HepG2 (cell line): ENCODE measurements around the gene KDM3A. TPM values are rescaled to one million over a fixed set of nuclear protein-coding genes. Genes with fewer than 3 reads are reported as not detected.

Source experiments
- ATAC-seq: fragments of 200-7000 bp; cut with Tn5 transposase; 3 replicates; pipeline ENCODE4 v1.9.1; 2020; ENCODE audit warnings: mild to moderate bottlenecking, moderate library complexity
- BruUV-seq: library from RNA; stranded (reverse); fragments of 400-500 nt; replicated peaks from 2 replicates; lab custom pipeline; 2021; lab: Mats Ljungman, UMichigan
- CTCF ChIA-PET: fragments of 300-600 bp; formaldehyde crosslinking; extraction: SDS; loops from one replicate; lab custom pipeline; 2021; ENCODE audit warnings: low total read pairs, inconsistent platforms, low intra/inter-chr PET ratio; lab: Yijun Ruan, JAX
- POLR2A ChIA-PET: fragments of 350-600 bp; sonication (Branson Sonifier 250); formaldehyde crosslinking; loops from one replicate; lab custom pipeline; 2020; ENCODE audit warnings: antibody characterized with exemption, inconsistent platforms; lab: Yijun Ruan, JAX
- DNase-seq: peaks from one replicate; pipeline ENCODE4 v3.0.0-alpha.2; 2015; ENCODE audit warnings: low spot score
- FAIRE-seq: peaks from 3 replicates; lab custom pipeline; 2011; peaks lifted over from hg19 to GRCh38; lab: Jason Lieb, UNC
- H2AFZ ChIP-seq: one replicate; pipeline ENCODE4 v1.6.1; 2011; ENCODE audit warnings: low read length, inconsistent platforms
- H3K27ac ChIP-seq: fragments of 300-600 bp; 3 replicates; pipeline ENCODE4 v1.8.0; 2011; ENCODE audit warnings: mixed run types, mild to moderate bottlenecking, mixed read lengths, low read length, inconsistent platforms; ENCODE audit not compliant: insufficient read depth; ENCODE audit errors: extremely low read length
- H3K27me3 ChIP-seq, 2 experiments: fragments of 200-600 bp in 1 of 2; 2 replicates in 1 of 2; 3 replicates in 1 of 2; pipeline versions ENCODE4 v1.6.0 to v1.8.0; 2011; ENCODE audit warnings: low read length in 2 of 2, mild to moderate bottlenecking in 2 of 2, moderate library complexity in 2 of 2, inconsistent platforms in 1 of 2; ENCODE audit not compliant: insufficient read depth in 2 of 2, control insufficient read depth in 1 of 2
- H3K36me3 ChIP-seq, 2 experiments: fragments of 200-600 bp in 1 of 2; replicated peaks in 1 of 2; 2 replicates in 1 of 2; 3 replicates in 1 of 2; pipeline versions ENCODE4 v1.5.1 to v1.8.0; 2011; ENCODE audit warnings: low read length in 2 of 2, inconsistent platforms in 1 of 2; ENCODE audit not compliant: insufficient read depth in 2 of 2, control insufficient read depth in 1 of 2
- H3K4me1 ChIP-seq: 2 replicates; pipeline ENCODE4 v1.5.1; 2012; ENCODE audit warnings: low read length, inconsistent platforms; ENCODE audit not compliant: insufficient read depth
- H3K4me2 ChIP-seq: 2 replicates; pipeline ENCODE4 v1.6.0; 2011; ENCODE audit warnings: low read depth, low read length, inconsistent platforms
- H3K4me3 ChIP-seq, 3 experiments: fragments of 200-600 bp in 1 of 3; sonication (generic), shearing (Covaris generic) in 1 of 3; replicated peaks in 1 of 3; 2 replicates each; pipeline ENCODE4 v1.5.1; 2011 to 2016; ENCODE audit warnings: low read length in 3 of 3, inconsistent platforms in 2 of 3, low read depth in 2 of 3, mild to moderate bottlenecking in 2 of 3, control low read depth in 1 of 3, mixed read lengths in 1 of 3; ENCODE audit not compliant: insufficient read depth in 1 of 3
- H3K79me2 ChIP-seq: one replicate; pipeline ENCODE4 v1.6.1; 2011; ENCODE audit warnings: low read length, inconsistent platforms; ENCODE audit not compliant: insufficient read depth
- H3K9ac ChIP-seq: 2 replicates; pipeline ENCODE4 v1.6.0; 2011; ENCODE audit warnings: mild to moderate bottlenecking, low read depth, low read length, inconsistent platforms; ENCODE audit not compliant: insufficient read depth
- H3K9me3 ChIP-seq: 2 replicates; pipeline ENCODE4 v1.5.1; 2012; ENCODE audit warnings: mild to moderate bottlenecking, low read length
- H4K20me1 ChIP-seq: 2 replicates; pipeline ENCODE4 v1.6.0; 2011; ENCODE audit warnings: inconsistent platforms, mild to moderate bottlenecking, low read length, moderate library complexity; ENCODE audit not compliant: insufficient read depth
- CEBPG ChIP-seq: IDR thresholded peaks from 2 replicates; pipeline ENCODE4 v1.6.1; 2016
- ERF ChIP-seq: IDR thresholded peaks from 2 replicates; pipeline ENCODE4 v1.6.1; 2018; ENCODE audit warnings: missing biosample characterization, missing genetic modification reagents
- KDM5B ChIP-seq: sonication (generic); formaldehyde crosslinking; IDR thresholded peaks from 2 replicates; pipeline ENCODE4 v1.4.0; 2020; ENCODE audit warnings: missing genetic modification reagents, mild to moderate bottlenecking, borderline replicate concordance
- POLR2G ChIP-seq: fragments of 200-400 bp; formaldehyde crosslinking; IDR thresholded peaks from 2 replicates; pipeline ENCODE4 v1.6.1; 2018; ENCODE audit warnings: mild to moderate bottlenecking, low read depth, low read length, moderate library complexity
- RAD51 ChIP-seq: fragments of 450-650 bp; IDR thresholded peaks from 2 replicates; pipeline ENCODE4 v1.6.1; 2016; ENCODE audit warnings: borderline replicate concordance
- SMYD3 ChIP-seq: sonication (generic); formaldehyde crosslinking; IDR thresholded peaks from 2 replicates; pipeline ENCODE4 v1.8.1; 2023; ENCODE audit warnings: mild to moderate bottlenecking, missing genetic modification reagents
- TEAD3 ChIP-seq: optimal IDR thresholded peaks from 2 replicates; pipeline ENCODE3; 2016; ENCODE audit warnings: borderline replicate concordance
- ZBTB42 ChIP-seq: sonication (generic); formaldehyde crosslinking; IDR thresholded peaks from 2 replicates; pipeline ENCODE4 v1.5.0; 2020; ENCODE audit warnings: mild to moderate bottlenecking, missing genetic modification reagents
- ZFP36L2 ChIP-seq: sonication (generic); formaldehyde crosslinking; IDR thresholded peaks from 2 replicates; pipeline ENCODE4 v1.4.0; 2020; ENCODE audit warnings: missing genetic modification reagents
- ZNF138 ChIP-seq: sonication (generic); formaldehyde crosslinking; IDR thresholded peaks from 2 replicates; pipeline ENCODE4 v1.5.0; 2020; ENCODE audit warnings: mild to moderate bottlenecking, low read depth, missing genetic modification reagents
- ZNF207 ChIP-seq: fragments of 450-650 bp; IDR thresholded peaks from 2 replicates; pipeline ENCODE4 v1.6.1; 2016; ENCODE audit warnings: antibody characterized with exemption, borderline replicate concordance
- WGBS: methylation state at CpG from one replicate; pipeline ENCODE4 v1.1.6; 2017; ENCODE audit warnings: low lambda C conversion rate; 5-methylcytosine and 5-hydroxymethylcytosine counted together
- in situ Hi-C: cut with HindIII; loops from 2 replicates; pipeline ENCODE4 v1.10.0; 2017; ENCODE audit warnings: low pct_unique_long_range_greater_than_20kb; ENCODE audit not compliant: extremely low pct_ligation_motif_present
- intact Hi-C: fragments of 100-400 bp; cut with micrococcal nuclease; formaldehyde crosslinking; loops from one replicate; pipeline ENCODE4 v1.10.0; 2022; ENCODE audit not compliant: unreplicated experiment
- polyA plus RNA-seq, 8 experiments: library from polyadenylated mRNA; depleted of rRNA in 3 of 8; stranded (reverse) in 7 of 8; unstranded in 1 of 8; fragments of >200 nt; fragmentation: Illumina TruSeq in 4 of 8; extraction: Trizol in 4 of 8; gene quantifications; 2 replicates each; pipeline versions ENCODE4 v1.2.1 to v1.2.3, GENCODE V29; 2011 to 2016; ENCODE audit warnings: low read depth in 4 of 8, missing spikeins in 1 of 8, mixed read lengths in 1 of 8; ENCODE audit not compliant: insufficient read depth in 1 of 8
- total RNA-seq, 5 experiments: library from RNA; depleted of rRNA; stranded (reverse); fragments of >200 nt; fragmentation: Illumina TruSeq; extraction: Trizol; gene quantifications; 2 replicates each; pipeline ENCODE4 v1.2.3, GENCODE V29; 2016; ENCODE audit warnings: low read depth in 1 of 5
- TF ChIP-seq, protein P1 (sequence below): sonication (generic); formaldehyde crosslinking; IDR thresholded peaks from 2 replicates; pipeline ENCODE4 v1.5.1; 2020; ENCODE audit warnings: mild to moderate bottlenecking, missing genetic modification reagents, borderline replicate concordance
- TF ChIP-seq, protein P2 (sequence below): sonication (generic); formaldehyde crosslinking; IDR thresholded peaks from 2 replicates; pipeline ENCODE4 v1.8.0; 2022; ENCODE audit warnings: missing genetic modification reagents, low read depth, mild to moderate bottlenecking, borderline replicate concordance

Gene KDM3A
- total and polyA plus RNA-seq, 2 of the 13 experiments (the other 11 are each of a cell fraction or from before 2014, with no cell fraction given): 21.0 to 70.2 TPM

DNA sequence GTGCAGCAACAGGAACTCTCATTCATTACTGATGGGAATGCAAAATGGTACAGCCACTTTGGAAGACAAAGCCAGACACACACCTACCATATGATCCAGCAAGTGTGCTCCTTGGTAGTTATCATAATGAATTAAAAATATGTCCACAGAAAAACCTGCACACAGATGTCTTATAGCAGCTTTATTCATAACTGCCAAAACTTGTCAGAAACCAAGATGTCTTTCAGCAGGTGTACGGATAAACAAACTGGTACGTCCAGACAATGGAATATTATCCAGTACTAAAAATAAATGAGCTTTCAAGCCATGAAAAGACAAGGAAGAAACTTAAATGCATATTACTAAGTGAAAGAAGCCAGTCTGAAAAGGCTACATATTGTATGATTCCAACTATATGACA, 71.7 kb downstream of the KDM3A start:
- H4K20me1 ChIP-seq: no peaks in the 10 kb centered on the region
- POLR2A ChIA-PET: no interaction called here
- DNase-seq (no peak), ATAC-seq (no peak), FAIRE-seq (no peak)
- H3K36me3 ChIP-seq: peaks cover 13 to 30% of the 10 kb centered on the region in 2 experiments; a peak in 4 of 5 replicates
- no peaks in the 10 kb centered on the region for H3K27me3 ChIP-seq
- no peaks in the 10 kb centered on the region for H3K79me2 ChIP-seq
- no peak overlapping the region for H2AFZ ChIP-seq
- H3K9me3 ChIP-seq: no peaks in the 10 kb centered on the region
- H3K27ac ChIP-seq: no peak overlapping the region
- no peaks in the 10 kb centered on the region for H3K4me1 ChIP-seq
- BruUV-seq: no TSS peak
- no peak for TF ChIP-seq CEBPG
- TF ChIP-seq TEAD3: no peak
- no peak for TF ChIP-seq ZFP36L2
- no peak for TF ChIP-seq RAD51
- no peak for TF ChIP-seq KDM5B (CRISPR knock-in tag)
- no peak for TF ChIP-seq ZNF138 (CRISPR knock-in tag)
- TF ChIP-seq, protein P1, sequence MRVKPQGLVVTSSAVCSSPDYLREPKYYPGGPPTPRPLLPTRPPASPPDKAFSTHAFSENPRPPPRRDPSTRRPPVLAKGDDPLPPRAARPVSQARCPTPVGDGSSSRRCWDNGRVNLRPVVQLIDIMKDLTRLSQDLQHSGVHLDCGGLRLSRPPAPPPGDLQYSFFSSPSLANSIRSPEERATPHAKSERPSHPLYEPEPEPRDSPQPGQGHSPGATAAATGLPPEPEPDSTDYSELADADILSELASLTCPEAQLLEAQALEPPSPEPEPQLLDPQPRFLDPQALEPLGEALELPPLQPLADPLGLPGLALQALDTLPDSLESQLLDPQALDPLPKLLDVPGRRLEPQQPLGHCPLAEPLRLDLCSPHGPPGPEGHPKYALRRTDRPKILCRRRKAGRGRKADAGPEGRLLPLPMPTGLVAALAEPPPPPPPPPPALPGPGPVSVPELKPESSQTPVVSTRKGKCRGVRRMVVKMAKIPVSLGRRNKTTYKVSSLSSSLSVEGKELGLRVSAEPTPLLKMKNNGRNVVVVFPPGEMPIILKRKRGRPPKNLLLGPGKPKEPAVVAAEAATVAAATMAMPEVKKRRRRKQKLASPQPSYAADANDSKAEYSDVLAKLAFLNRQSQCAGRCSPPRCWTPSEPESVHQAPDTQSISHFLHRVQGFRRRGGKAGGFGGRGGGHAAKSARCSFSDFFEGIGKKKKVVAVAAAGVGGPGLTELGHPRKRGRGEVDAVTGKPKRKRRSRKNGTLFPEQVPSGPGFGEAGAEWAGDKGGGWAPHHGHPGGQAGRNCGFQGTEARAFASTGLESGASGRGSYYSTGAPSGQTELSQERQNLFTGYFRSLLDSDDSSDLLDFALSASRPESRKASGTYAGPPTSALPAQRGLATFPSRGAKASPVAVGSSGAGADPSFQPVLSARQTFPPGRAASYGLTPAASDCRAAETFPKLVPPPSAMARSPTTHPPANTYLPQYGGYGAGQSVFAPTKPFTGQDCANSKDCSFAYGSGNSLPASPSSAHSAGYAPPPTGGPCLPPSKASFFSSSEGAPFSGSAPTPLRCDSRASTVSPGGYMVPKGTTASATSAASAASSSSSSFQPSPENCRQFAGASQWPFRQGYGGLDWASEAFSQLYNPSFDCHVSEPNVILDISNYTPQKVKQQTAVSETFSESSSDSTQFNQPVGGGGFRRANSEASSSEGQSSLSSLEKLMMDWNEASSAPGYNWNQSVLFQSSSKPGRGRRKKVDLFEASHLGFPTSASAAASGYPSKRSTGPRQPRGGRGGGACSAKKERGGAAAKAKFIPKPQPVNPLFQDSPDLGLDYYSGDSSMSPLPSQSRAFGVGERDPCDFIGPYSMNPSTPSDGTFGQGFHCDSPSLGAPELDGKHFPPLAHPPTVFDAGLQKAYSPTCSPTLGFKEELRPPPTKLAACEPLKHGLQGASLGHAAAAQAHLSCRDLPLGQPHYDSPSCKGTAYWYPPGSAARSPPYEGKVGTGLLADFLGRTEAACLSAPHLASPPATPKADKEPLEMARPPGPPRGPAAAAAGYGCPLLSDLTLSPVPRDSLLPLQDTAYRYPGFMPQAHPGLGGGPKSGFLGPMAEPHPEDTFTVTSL (CRISPR knock-in tag): no peak
- TF ChIP-seq ZNF207: no peak
- TF ChIP-seq ZBTB42 (CRISPR knock-in tag): no peak
- no peak for TF ChIP-seq SMYD3 (CRISPR knock-in tag)
- TF ChIP-seq POLR2G: no peak
- TF ChIP-seq, protein P2, sequence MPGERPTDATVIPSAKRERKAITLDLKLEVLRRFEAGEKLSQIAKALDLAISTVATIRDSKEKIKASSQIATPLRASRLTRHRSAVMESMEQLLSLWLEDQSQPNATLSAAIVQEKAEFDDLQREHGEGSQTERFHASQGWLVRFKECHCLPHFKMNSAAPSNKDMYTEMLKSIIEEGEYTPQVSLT (CRISPR knock-in tag): no peak
- no peak for TF ChIP-seq ERF (CRISPR knock-in tag)
- TF ChIP-seq, all 625 proteins: peak for 0
- H3K4me3 ChIP-seq: no peak overlapping the region
- intact Hi-C loops (no loop called here), in situ Hi-C loops (no loop called here)
- CTCF ChIA-PET: no interaction called here
- WGBS: 96% methylated on average over 2 of the region's 2 CpGs
- no peak overlapping the region for H3K9ac ChIP-seq
- H3K4me2 ChIP-seq: no peak overlapping the region
